Measurements from ENCODE around the gene PXDN.

GRCh38 chr2:1747065-1747941 is 3.0 kb upstream of the PXDN start:
- TF ChIP-seq CTCF (IDR thresholded peaks at IDR 0.05; ENCODE audit: borderline replicate concordance, extremely low read depth, low read length, poor library complexity, severe bottlenecking) (no peak), EZH2 (IDR thresholded peaks at IDR 0.05; ENCODE audit: borderline replicate concordance, low read depth, low read length, severe bottlenecking) (no peak)
